Measurements from ENCODE around the gene PRKAG2.

PRKAG2 gene

GRCh38 chr7:151607464-151607867 is 269.4 kb downstream of the PRKAG2 start:
- H3K9ac ChIP-seq (ENCODE audit: low read length) = no peak overlapping the region
- no peaks in the 10 kb centered on the region for H3K9me3 ChIP-seq (ENCODE audit: insufficient read depth, low read length)
- H3K4me1 ChIP-seq (ENCODE audit: low read length) = no peaks in the 10 kb centered on the region
- H3K4me2 ChIP-seq (ENCODE audit: low read length) = no peak overlapping the region
- no peak overlapping the region for H3K27ac ChIP-seq (ENCODE audit: low read length)
- no peaks in the 10 kb centered on the region for H4K20me1 ChIP-seq (ENCODE audit: insufficient read depth, low read length)
- TF ChIP-seq EZH2phosphoT487 (IDR thresholded peaks at IDR 0.05; ENCODE audit: low read depth) = no peak
- TF ChIP-seq CTCF (IDR thresholded peaks at IDR 0.05; ENCODE audit: low read depth, low read length) = no peak
- no peaks in the 10 kb centered on the region for H3K27me3 ChIP-seq (ENCODE audit: low read depth, low read length)
- no peak overlapping the region for H2AFZ ChIP-seq (ENCODE audit: low read depth, low read length)
- no peak overlapping the region for H3K4me3 ChIP-seq (ENCODE audit: low read length)
- no peaks in the 10 kb centered on the region for H3K79me2 ChIP-seq (ENCODE audit: low read length)
- no peaks in the 10 kb centered on the region for H3K36me3 ChIP-seq (replicated peaks; ENCODE audit: low read depth, low read length)

GRCh38 chr7:151603951-151604350 is 273.0 kb downstream of the PRKAG2 start:
- Histone ChIP-seq H2AFZ (ENCODE audit: low read depth, low read length) (no peak overlapping the region), H3K9me3 (ENCODE audit: insufficient read depth, low read length) (no peaks in the 10 kb centered on the region), H3K36me3 (replicated peaks; ENCODE audit: low read depth, low read length) (no peaks in the 10 kb centered on the region), H3K4me1 (ENCODE audit: low read length) (no peaks in the 10 kb centered on the region), H3K27ac (ENCODE audit: low read length) (no peak overlapping the region), H3K4me3 (ENCODE audit: low read length) (no peak overlapping the region), H3K9ac (ENCODE audit: low read length) (no peak overlapping the region), H3K79me2 (ENCODE audit: low read length) (no peaks in the 10 kb centered on the region), H4K20me1 (ENCODE audit: insufficient read depth, low read length) (no peaks in the 10 kb centered on the region), H3K27me3 (ENCODE audit: low read depth, low read length) (no peaks in the 10 kb centered on the region), H3K4me2 (ENCODE audit: low read length) (no peak overlapping the region)
- TF ChIP-seq CTCF (IDR thresholded peaks at IDR 0.05; ENCODE audit: low read depth, low read length) (no peak), EZH2phosphoT487 (IDR thresholded peaks at IDR 0.05; ENCODE audit: low read depth) (no peak)

- Histone ChIP-seq H3K27me3 (ENCODE audit: low read depth, low read length) (no peaks in the 10 kb centered on the region), H3K4me1 (ENCODE audit: low read length) (no peaks in the 10 kb centered on the region), H3K27ac (ENCODE audit: low read length) (no peak overlapping the region), H3K4me2 (ENCODE audit: low read length) (no peak overlapping the region), H3K4me3 (ENCODE audit: low read length) (no peak overlapping the region), H3K36me3 (replicated peaks; ENCODE audit: low read depth, low read length) (no peaks in the 10 kb centered on the region), H3K9me3 (ENCODE audit: insufficient read depth, low read length) (no peaks in the 10 kb centered on the region), H4K20me1 (ENCODE audit: insufficient read depth, low read length) (no peaks in the 10 kb centered on the region), H3K79me2 (ENCODE audit: low read length) (no peaks in the 10 kb centered on the region), H3K9ac (ENCODE audit: low read length) (no peak overlapping the region), H2AFZ (ENCODE audit: low read depth, low read length) (no peak overlapping the region)
- TF ChIP-seq CTCF (IDR thresholded peaks at IDR 0.05; ENCODE audit: low read depth, low read length) = no peak
- TF ChIP-seq EZH2phosphoT487 (IDR thresholded peaks at IDR 0.05; ENCODE audit: low read depth) = no peak
Observed at GRCh38 chr7:151601521-151602305, 275.2 kb downstream of the PRKAG2 start.

- H3K36me3 ChIP-seq (replicated peaks; ENCODE audit: low read depth, low read length) = no peaks in the 10 kb centered on the region
- no peak overlapping the region for H3K9ac ChIP-seq (ENCODE audit: low read length)
- no peak overlapping the region for H3K4me2 ChIP-seq (ENCODE audit: low read length)
- H3K27ac ChIP-seq (ENCODE audit: low read length) = no peak overlapping the region
- H3K4me1 ChIP-seq (ENCODE audit: low read length) = no peaks in the 10 kb centered on the region
- TF ChIP-seq CTCF (IDR thresholded peaks at IDR 0.05; ENCODE audit: low read depth, low read length) (no peak), EZH2phosphoT487 (IDR thresholded peaks at IDR 0.05; ENCODE audit: low read depth) (no peak)
- no peaks in the 10 kb centered on the region for H3K27me3 ChIP-seq (ENCODE audit: low read depth, low read length)
- H3K9me3 ChIP-seq (ENCODE audit: insufficient read depth, low read length) = no peaks in the 10 kb centered on the region
- no peaks in the 10 kb centered on the region for H3K79me2 ChIP-seq (ENCODE audit: low read length)
- H2AFZ ChIP-seq (ENCODE audit: low read depth, low read length) = no peak overlapping the region
- H3K4me3 ChIP-seq (ENCODE audit: low read length) = no peak overlapping the region
- H4K20me1 ChIP-seq (ENCODE audit: insufficient read depth, low read length) = no peaks in the 10 kb centered on the region
Observed at GRCh38 chr7:151600331-151600730, 276.6 kb downstream of the PRKAG2 start.
